CD14-positive monocyte (primary cell): ENCODE data around the gene LHX8. TPM values are rescaled to one million over a fixed set of nuclear protein-coding genes. Genes with fewer than 3 reads are reported as not detected.
"Not testable (repeated sequence)": the region's sequence is repeated elsewhere in the genome, so short reads cannot be mapped to it uniquely, and the experiment has no call there.

Experiments used
- DNase-seq, 3 donors: peaks; one replicate each; pipeline ENCODE4 v3.0.0-alpha.2; 2011 to 2022
- H2AFZ ChIP-seq: 2 replicates; pipeline ENCODE4 v1.6.0; 2012; ENCODE audit warnings: mild to moderate bottlenecking, low read depth, low read length, inconsistent platforms; ENCODE audit not compliant: insufficient read depth, poor library complexity, severe bottlenecking
- H3K27ac ChIP-seq, 2 donors: 1 replicate in 1 of 2; 2 replicates in 1 of 2; pipeline ENCODE4 v1.5.1; 2012 to 2013; ENCODE audit warnings: low read length in 2 of 2, control low read depth in 1 of 2, inconsistent platforms in 1 of 2, low read depth in 1 of 2, mild to moderate bottlenecking in 1 of 2
- H3K27me3 ChIP-seq, 2 donors: one replicate each; pipeline versions ENCODE4 v1.6.0 to v1.6.1; 2011 to 2013; ENCODE audit warnings: low read length in 2 of 2; ENCODE audit not compliant: control insufficient read depth in 2 of 2, insufficient read depth in 2 of 2
- H3K36me3 ChIP-seq, 2 donors: replicated peaks in 1 of 2; 1 replicate in 1 of 2; 2 replicates in 1 of 2; pipeline versions ENCODE4 v1.5.1 to v1.6.1; 2012 to 2013; ENCODE audit warnings: low read length in 2 of 2, control low read depth in 1 of 2, inconsistent platforms in 1 of 2, mild to moderate bottlenecking in 1 of 2; ENCODE audit not compliant: insufficient read depth in 2 of 2, control insufficient read depth in 1 of 2
- H3K4me1 ChIP-seq, 2 donors: 1 replicate in 1 of 2; 2 replicates in 1 of 2; pipeline versions ENCODE4 v1.5.1 to v1.6.1; 2012 to 2013; ENCODE audit warnings: low read length in 2 of 2, control low read depth in 1 of 2, inconsistent platforms in 1 of 2, mild to moderate bottlenecking in 1 of 2, moderate library complexity in 1 of 2; ENCODE audit not compliant: insufficient read depth in 2 of 2, control insufficient read depth in 1 of 2
- H3K4me2 ChIP-seq: replicated peaks from 2 replicates; pipeline ENCODE3; 2012; ENCODE audit warnings: low read length, moderate library complexity, mild to moderate bottlenecking; ENCODE audit not compliant: poor library complexity, severe bottlenecking; ENCODE audit errors: extremely low read depth
- H3K4me3 ChIP-seq, 3 experiments: fragments of 200-600 bp in 1 of 3; sonication (generic) in 1 of 3; replicated peaks in 1 of 3; 1 replicate in 2 of 3; 2 replicates in 1 of 3; pipeline ENCODE4 v1.5.1; 2011 to 2013; ENCODE audit warnings: low read length in 3 of 3, mild to moderate bottlenecking in 3 of 3, control low read depth in 2 of 3, low read depth in 2 of 3, inconsistent platforms in 1 of 3, moderate library complexity in 1 of 3
- H3K79me2 ChIP-seq: 2 replicates; pipeline ENCODE4 v1.6.0; 2012; ENCODE audit warnings: mild to moderate bottlenecking, control low read depth, inconsistent platforms, low read length, moderate library complexity; ENCODE audit not compliant: insufficient read depth
- H3K9ac ChIP-seq: 2 replicates; pipeline ENCODE4 v1.6.0; 2017; ENCODE audit warnings: low read length, mild to moderate bottlenecking; ENCODE audit not compliant: insufficient read depth, poor library complexity, severe bottlenecking
- H3K9me3 ChIP-seq, 2 donors: replicated peaks in 1 of 2; 1 replicate in 1 of 2; 2 replicates in 1 of 2; pipeline versions ENCODE4 v1.5.1 to v1.6.1; 2012 to 2013; ENCODE audit warnings: low read length in 2 of 2, control low read depth in 1 of 2; ENCODE audit not compliant: control insufficient read depth in 1 of 2, insufficient read depth in 1 of 2
- H4K20me1 ChIP-seq: 2 replicates; pipeline ENCODE4 v1.6.0; 2012; ENCODE audit warnings: mild to moderate bottlenecking, low read length, control low read depth, moderate library complexity; ENCODE audit not compliant: insufficient read depth
- H3K27ac Mint-ChIP-seq, 7 donors: one replicate each; pipeline ENCODE4 v1.8.0; 2020; ENCODE audit warnings: mild to moderate bottlenecking in 7 of 7, mixed read lengths in 7 of 7, moderate library complexity in 6 of 7, inconsistent platforms in 2 of 7
- H3K27me3 Mint-ChIP-seq, 3 donors: one replicate each; pipeline ENCODE4 v1.8.0; 2021 to 2022; ENCODE audit warnings: low read depth in 3 of 3, mild to moderate bottlenecking in 3 of 3, mixed read lengths in 3 of 3, moderate library complexity in 3 of 3, inconsistent platforms in 1 of 3
- H3K36me3 Mint-ChIP-seq, 2 donors: one replicate each; pipeline ENCODE4 v1.8.0; 2020; ENCODE audit warnings: mixed read lengths in 2 of 2, inconsistent platforms in 1 of 2, mild to moderate bottlenecking in 1 of 2
- H3K4me1 Mint-ChIP-seq: one replicate; pipeline ENCODE4 v1.8.0; 2020; ENCODE audit warnings: mild to moderate bottlenecking, mixed read lengths
- H3K4me3 Mint-ChIP-seq, 2 donors: one replicate each; pipeline ENCODE4 v1.8.0; 2020; ENCODE audit warnings: mild to moderate bottlenecking in 2 of 2, mixed read lengths in 2 of 2, moderate library complexity in 1 of 2
- H3K9me3 Mint-ChIP-seq, 7 donors: one replicate each; pipeline ENCODE4 v1.8.0; 2020 to 2022; ENCODE audit warnings: mixed read lengths in 7 of 7, mild to moderate bottlenecking in 6 of 7, moderate library complexity in 6 of 7, inconsistent platforms in 2 of 7
- WGBS: methylation state at CpG from one replicate; pipeline ENCODE4 v1.1.5; 2013; ENCODE audit warnings: missing lambda C conversion rate; ENCODE audit not compliant: insufficient coverage; 5-methylcytosine and 5-hydroxymethylcytosine counted together
- intact Hi-C, 2 donors: fragments of 100-400 bp; cut with micrococcal nuclease; formaldehyde crosslinking; loops; one replicate each; pipeline versions ENCODE4 v1.15.0 to v1.15.1; 2023
- polyA plus RNA-seq, 3 donors: library from polyadenylated mRNA; depleted of rRNA in 1 of 3; unstranded in 2 of 3; stranded (reverse) in 1 of 3; fragments of 300-500 nt in 2 of 3; fragments of >200 nt in 1 of 3; fragmentation: Illumina TruSeq in 2 of 3; gene quantifications; 1 replicate in 2 of 3; 2 replicates in 1 of 3; pipeline ENCODE4 v1.2.3, GENCODE V29; 2012 to 2021
- TF ChIP-seq, protein P1 (sequence below): fragments of 200-600 bp; IDR thresholded peaks from one replicate; pipeline ENCODE4 v1.8.0; 2022; ENCODE audit warnings: antibody characterized with exemption, mild to moderate bottlenecking

Gene LHX8
- polyA plus RNA-seq, 3 donors: not detected

DNA sequence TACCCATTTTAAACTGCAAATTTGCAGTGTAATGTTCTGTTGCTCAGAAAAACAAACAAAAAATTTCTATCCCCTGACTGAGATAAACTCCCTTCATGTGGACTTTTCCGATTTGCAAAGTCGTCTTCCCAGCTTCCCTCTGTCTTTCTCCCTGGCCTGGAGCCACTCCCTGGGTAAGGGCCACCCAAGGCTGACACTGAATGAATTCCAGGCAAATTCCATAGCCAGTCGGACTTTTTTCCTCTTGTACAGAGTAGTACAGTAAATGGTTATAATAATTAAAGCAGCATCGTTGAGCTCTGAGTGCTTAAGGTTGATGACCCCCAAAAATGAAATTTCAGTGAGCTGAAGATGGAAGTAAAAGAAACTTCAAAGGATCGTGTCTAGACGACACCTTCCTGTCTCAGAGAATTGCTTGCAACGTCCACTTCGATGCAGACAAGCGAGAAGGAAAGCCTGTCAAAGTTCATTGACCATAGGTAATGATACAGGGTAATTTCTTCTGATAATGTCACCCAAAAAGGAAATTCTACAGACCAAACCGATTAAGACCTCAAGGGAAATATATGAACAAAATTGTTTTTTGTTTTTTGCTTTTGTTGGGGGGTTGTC lies 33.6 kb upstream of the LHX8 start:
- no peak overlapping the region for H3K27ac ChIP-seq
- no peaks in the 10 kb centered on the region for H3K27me3 ChIP-seq
- 74% methylated on average over 4 of the region's 10 CpGs for whole genome bisulfite sequencing
- TF ChIP-seq, protein P1, sequence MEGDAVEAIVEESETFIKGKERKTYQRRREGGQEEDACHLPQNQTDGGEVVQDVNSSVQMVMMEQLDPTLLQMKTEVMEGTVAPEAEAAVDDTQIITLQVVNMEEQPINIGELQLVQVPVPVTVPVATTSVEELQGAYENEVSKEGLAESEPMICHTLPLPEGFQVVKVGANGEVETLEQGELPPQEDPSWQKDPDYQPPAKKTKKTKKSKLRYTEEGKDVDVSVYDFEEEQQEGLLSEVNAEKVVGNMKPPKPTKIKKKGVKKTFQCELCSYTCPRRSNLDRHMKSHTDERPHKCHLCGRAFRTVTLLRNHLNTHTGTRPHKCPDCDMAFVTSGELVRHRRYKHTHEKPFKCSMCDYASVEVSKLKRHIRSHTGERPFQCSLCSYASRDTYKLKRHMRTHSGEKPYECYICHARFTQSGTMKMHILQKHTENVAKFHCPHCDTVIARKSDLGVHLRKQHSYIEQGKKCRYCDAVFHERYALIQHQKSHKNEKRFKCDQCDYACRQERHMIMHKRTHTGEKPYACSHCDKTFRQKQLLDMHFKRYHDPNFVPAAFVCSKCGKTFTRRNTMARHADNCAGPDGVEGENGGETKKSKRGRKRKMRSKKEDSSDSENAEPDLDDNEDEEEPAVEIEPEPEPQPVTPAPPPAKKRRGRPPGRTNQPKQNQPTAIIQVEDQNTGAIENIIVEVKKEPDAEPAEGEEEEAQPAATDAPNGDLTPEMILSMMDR: no peak
- no peaks in the 10 kb centered on the region for H3K4me1 ChIP-seq
- H3K4me3 ChIP-seq: no peak overlapping the region
- H4K20me1 ChIP-seq: no peaks in the 10 kb centered on the region
- H3K4me1 Mint-ChIP-seq: no peaks in the 10 kb centered on the region
- H3K9ac ChIP-seq: no peak overlapping the region
- intact Hi-C loops: no loop called here
- no peak for DNase-seq
- peaks cover 0 to 5% (median 0%) of the 10 kb centered on the region in 7 donors for H3K9me3 Mint-ChIP-seq
- no peak overlapping the region for H3K4me2 ChIP-seq
- H3K36me3 Mint-ChIP-seq: no peaks in the 10 kb centered on the region
- H3K27ac Mint-ChIP-seq: no peak overlapping the region
- H3K79me2 ChIP-seq: no peaks in the 10 kb centered on the region
- H3K9me3 ChIP-seq: no peaks in the 10 kb centered on the region
- H3K4me3 Mint-ChIP-seq: no peak overlapping the region
- H2AFZ ChIP-seq: no peak overlapping the region
- H3K36me3 ChIP-seq: no peaks in the 10 kb centered on the region
- peaks cover 0 to 1% (median 0%) of the 10 kb centered on the region in 3 donors for H3K27me3 Mint-ChIP-seq

- H3K27me3 Mint-ChIP-seq, H3K9me3 ChIP-seq, H3K4me1 Mint-ChIP-seq, H3K4me2 ChIP-seq, H3K4me1 ChIP-seq, DNase-seq, H2AFZ ChIP-seq, H3K27ac Mint-ChIP-seq, H4K20me1 ChIP-seq, H3K27ac ChIP-seq, H3K27me3 ChIP-seq, H3K4me3 Mint-ChIP-seq, H3K36me3 Mint-ChIP-seq, H3K79me2 ChIP-seq, intact Hi-C loops, H3K9ac ChIP-seq, H3K4me3 ChIP-seq, H3K36me3 ChIP-seq: not testable (repeated sequence)
- 95% methylated on average over 11 of the region's 26 CpGs for WGBS
- peaks cover 0 to 10% (median 6%) of the 10 kb centered on the region in 7 donors for H3K9me3 Mint-ChIP-seq
Measured at GRCh38 chr1:75112362-75112951, 21.7 kb upstream of the LHX8 start.
